Gastrocnemius medialis (tissue), 4 donors: ENCODE data around the gene AMH. TPM values are rescaled to one million over a fixed set of nuclear protein-coding genes. Genes with fewer than 3 reads are reported as not detected.

Experiments
- ATAC-seq, 2 donors: fragments of 150-250 bp; one replicate each; pipeline ENCODE4 v1.9.1; 2016
- DNase-seq, 2 donors: peaks; one replicate each; pipeline ENCODE4 v3.0.0-alpha.2; 2019
- H3K27ac ChIP-seq, 4 donors: fragments of 200-600 bp; sonication (generic); 1 replicate in 1 of 4; 2 replicates in 3 of 4; pipeline ENCODE4 v1.5.1; 2016 to 2018; ENCODE audit warnings: mild to moderate bottlenecking in 2 of 4, moderate library complexity in 1 of 4
- H3K27me3 ChIP-seq, 3 donors: fragments of 200-600 bp; sonication (generic) in 2 of 3; 1 replicate in 1 of 3; 2 replicates in 2 of 3; pipeline versions ENCODE4 v1.5.1 to v1.6.0; 2016 to 2019; ENCODE audit warnings: mild to moderate bottlenecking in 1 of 3, moderate library complexity in 1 of 3
- H3K36me3 ChIP-seq, 2 donors: fragments of 200-600 bp; sonication (generic) in 1 of 2; one replicate each; pipeline ENCODE4 v1.5.1; 2017 to 2018
- H3K4me1 ChIP-seq, 2 donors: fragments of 200-600 bp; sonication (generic) in 1 of 2; one replicate each; pipeline ENCODE4 v1.5.1; 2016 to 2017; ENCODE audit warnings: mild to moderate bottlenecking in 2 of 2
- H3K4me3 ChIP-seq, 4 donors: fragments of 200-600 bp; sonication (generic) in 3 of 4; 1 replicate in 1 of 4; 2 replicates in 3 of 4; pipeline ENCODE4 v1.5.1; 2016 to 2019; ENCODE audit warnings: mild to moderate bottlenecking in 2 of 4
- H3K9me3 ChIP-seq, 3 donors: fragments of 200-600 bp; sonication (generic) in 2 of 3; 1 replicate in 1 of 3; 2 replicates in 2 of 3; pipeline ENCODE4 v1.5.1; 2016 to 2019
- POLR2A ChIP-seq, 2 donors: fragments of 450-650 bp; IDR thresholded peaks; one replicate each; pipeline ENCODE4 v1.6.1; 2017; ENCODE audit warnings: antibody characterized with exemption in 2 of 2, mild to moderate bottlenecking in 2 of 2, moderate library complexity in 2 of 2
- in situ Hi-C, 4 donors: fragments of 200-750 bp; cut with MboI; loops; one replicate each; pipeline versions ENCODE4 v1.15.0 to v1.8.0; 2017; ENCODE audit warnings: low sequenced_read_pairs in 4 of 4
- intact Hi-C: fragments of 100-400 bp; cut with DNase I; formaldehyde crosslinking; loops from one replicate; pipeline ENCODE4 v1.15.1; 2023; ENCODE audit warnings: low total_unique reads
- total RNA-seq, 4 donors: library from RNA; depleted of rRNA; stranded (reverse); fragments of >200 nt; gene quantifications; one replicate each; pipeline versions ENCODE4 v1.1.0 to v1.2.3, GENCODE V29; 2016
- TF ChIP-seq, protein P1 (sequence below), 5 experiments: fragments of 450-650 bp in 3 of 5; fragments of 200-600 bp in 2 of 5; sonication (generic) in 2 of 5; IDR thresholded peaks in 4 of 5; conservative IDR thresholded peaks in 1 of 5; 1 replicate in 4 of 5; 2 replicates in 1 of 5; pipeline ENCODE4 v1.5.1; 2016 to 2019; ENCODE audit warnings: antibody characterized with exemption in 5 of 5, mild to moderate bottlenecking in 3 of 5, moderate library complexity in 3 of 5

Gene AMH
- total RNA-seq, 4 donors from 2014 or later, result 0.80 to 3.9 (median 1.2) TPM

DNA sequence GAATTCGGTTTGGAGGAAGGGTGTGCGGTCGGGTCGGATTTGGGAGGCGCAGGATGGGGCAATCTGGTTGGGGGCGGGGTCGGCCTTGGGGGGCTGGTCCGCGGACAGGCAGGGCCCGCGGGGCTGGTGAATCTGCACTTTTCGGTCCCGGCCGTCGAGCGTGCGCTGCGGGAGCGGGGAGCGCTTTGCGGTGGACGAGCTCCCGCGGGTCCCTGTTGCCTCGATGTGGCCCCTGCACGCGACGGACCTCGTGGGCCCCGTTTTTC, 21.0 kb downstream of the AMH start:
- no peaks in the 10 kb centered on the region for H3K27me3 ChIP-seq
- intact Hi-C loops (loop anchor here (2.0 to 5.0 kb wide), 3 partner anchors 57 to 122 kb away; partner anchors contain the start of genes LSM7 and SPPL2B), in situ Hi-C loops (no loop called here)
- peak overlapping the region; percentile 99 to 100 (median 100) for H3K27ac ChIP-seq
- no peaks in the 10 kb centered on the region for H3K9me3 ChIP-seq
- ATAC-seq (no peak), DNase-seq (no peak)
- H3K36me3 ChIP-seq, result peaks cover 0 to 19% of the 10 kb centered on the region in 2 donors
- TF ChIP-seq, protein P1, sequence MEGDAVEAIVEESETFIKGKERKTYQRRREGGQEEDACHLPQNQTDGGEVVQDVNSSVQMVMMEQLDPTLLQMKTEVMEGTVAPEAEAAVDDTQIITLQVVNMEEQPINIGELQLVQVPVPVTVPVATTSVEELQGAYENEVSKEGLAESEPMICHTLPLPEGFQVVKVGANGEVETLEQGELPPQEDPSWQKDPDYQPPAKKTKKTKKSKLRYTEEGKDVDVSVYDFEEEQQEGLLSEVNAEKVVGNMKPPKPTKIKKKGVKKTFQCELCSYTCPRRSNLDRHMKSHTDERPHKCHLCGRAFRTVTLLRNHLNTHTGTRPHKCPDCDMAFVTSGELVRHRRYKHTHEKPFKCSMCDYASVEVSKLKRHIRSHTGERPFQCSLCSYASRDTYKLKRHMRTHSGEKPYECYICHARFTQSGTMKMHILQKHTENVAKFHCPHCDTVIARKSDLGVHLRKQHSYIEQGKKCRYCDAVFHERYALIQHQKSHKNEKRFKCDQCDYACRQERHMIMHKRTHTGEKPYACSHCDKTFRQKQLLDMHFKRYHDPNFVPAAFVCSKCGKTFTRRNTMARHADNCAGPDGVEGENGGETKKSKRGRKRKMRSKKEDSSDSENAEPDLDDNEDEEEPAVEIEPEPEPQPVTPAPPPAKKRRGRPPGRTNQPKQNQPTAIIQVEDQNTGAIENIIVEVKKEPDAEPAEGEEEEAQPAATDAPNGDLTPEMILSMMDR (IDR thresholded peaks at IDR 0.05 in 4 of 5, conservative IDR thresholded peaks at IDR 0.05 in 1 of 5), result no peak
- TF ChIP-seq POLR2A (IDR thresholded peaks at IDR 0.05), result no peak
- H3K4me1 ChIP-seq, result peaks cover 38 to 45% of the 10 kb centered on the region in 2 donors
- peak overlapping the region; percentile 88 to 100 (median 98) for H3K4me3 ChIP-seq

DNA sequence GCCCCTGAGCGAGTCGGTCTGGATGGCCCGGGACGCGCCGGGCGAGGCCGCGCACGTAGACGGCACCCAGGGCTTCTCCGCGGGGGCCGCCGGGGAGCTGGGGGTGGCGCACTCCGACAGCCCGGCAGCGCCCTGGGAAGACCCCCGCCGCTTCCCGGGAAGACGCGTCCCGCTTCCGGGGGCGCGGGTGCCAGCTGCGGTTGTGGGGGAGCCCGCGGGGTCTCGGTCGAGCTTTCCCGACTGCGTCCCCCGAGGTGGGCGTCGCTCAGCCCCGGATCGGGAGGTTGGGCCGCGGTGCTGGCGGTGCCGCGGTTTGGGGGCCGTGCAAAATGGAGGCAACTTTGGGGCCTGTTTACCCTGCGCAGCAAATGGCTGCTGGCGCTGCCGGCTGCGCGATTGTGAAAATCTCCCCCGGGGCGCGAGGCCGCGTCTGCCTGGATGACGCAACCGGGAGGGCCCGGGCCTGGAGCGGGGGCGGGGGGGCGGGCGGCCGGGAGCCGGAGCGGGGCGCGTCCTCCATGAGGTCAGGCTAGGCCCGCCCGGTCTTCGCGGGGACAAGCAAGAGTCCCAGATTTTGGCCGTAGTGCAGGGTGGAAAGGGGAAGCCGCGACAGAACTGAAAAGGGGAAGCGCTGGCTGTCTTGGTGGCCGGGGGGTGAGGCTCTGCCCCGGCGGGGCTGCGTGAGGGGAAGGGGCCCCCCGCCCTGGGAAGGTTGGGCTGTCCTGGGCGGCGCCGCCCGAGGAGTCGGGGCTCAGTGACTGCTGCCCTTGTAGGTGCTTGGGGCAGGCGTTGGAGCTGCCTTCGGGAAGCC, 21.5 kb downstream of the AMH start:
- TF ChIP-seq POLR2A (IDR thresholded peaks at IDR 0.05), result peak; percentile 87 to 90
- TF ChIP-seq, protein P1 (IDR thresholded peaks at IDR 0.05 in 4 of 5, conservative IDR thresholded peaks at IDR 0.05 in 1 of 5), result no peak
- in situ Hi-C loops, result no loop called here
- H3K4me1 ChIP-seq, result peaks cover 43 to 50% of the 10 kb centered on the region in 2 donors

DNA sequence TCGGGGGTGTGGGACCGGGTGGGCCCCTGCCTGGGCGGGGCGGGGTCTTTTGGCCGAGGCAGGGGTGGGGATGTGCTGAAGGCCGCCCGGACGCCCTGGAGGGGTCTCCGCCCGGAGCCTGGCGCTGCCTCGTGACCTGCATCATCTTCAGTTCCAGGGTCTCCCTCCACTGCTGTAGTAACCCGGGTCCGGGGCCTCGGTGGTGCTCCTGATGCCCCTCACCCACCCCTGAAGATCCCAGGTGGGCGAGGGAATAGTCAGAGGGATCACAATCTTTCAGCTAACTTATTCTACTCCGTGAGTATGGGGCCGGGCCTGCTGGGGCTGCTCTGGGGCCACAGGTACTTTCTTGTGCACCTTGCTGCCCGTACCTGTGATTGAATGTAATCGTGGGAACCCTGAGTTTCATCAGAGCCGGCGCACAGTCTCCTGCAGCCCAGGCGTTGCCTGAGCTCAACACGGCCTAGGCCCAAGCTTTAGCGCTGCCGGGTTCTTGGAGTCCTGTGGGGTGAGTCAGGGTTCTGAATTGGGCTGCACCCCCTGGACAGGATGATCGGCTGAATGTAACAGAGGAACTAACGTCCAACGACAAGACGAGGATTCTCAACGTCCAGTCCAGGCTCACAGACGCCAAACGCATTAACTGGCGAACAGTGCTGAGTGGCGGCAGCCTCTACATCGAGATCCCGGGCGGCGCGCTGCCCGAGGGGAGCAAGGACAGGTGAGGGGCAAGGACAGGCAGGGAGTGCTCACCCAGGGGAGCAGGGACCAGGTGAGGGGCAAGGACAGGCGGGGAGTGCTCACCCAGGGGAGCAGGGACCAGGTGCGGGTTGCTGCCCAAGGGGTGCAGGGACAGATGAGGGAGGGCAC, 22.3 kb downstream of the AMH start:
- DNase-seq, result peak; percentile 58 to 89
- Histone ChIP-seq H3K4me3 (peak overlapping the region; percentile 88 to 100 (median 98)), H3K27ac (peak overlapping the region; percentile 99 to 100 (median 100)), H3K36me3 (peaks cover 0 to 19% of the 10 kb centered on the region in 2 donors), H3K4me1 (peaks cover 43 to 50% of the 10 kb centered on the region in 2 donors), H3K9me3 (no peaks in the 10 kb centered on the region), H3K27me3 (no peaks in the 10 kb centered on the region)
- in situ Hi-C loops, result no loop called here
- TF ChIP-seq, protein P1 (IDR thresholded peaks at IDR 0.05 in 4 of 5, conservative IDR thresholded peaks at IDR 0.05 in 1 of 5), result peak in 1 of 5 experiments; percentile 8
- TF ChIP-seq POLR2A (IDR thresholded peaks at IDR 0.05), result peak; percentile 26 to 62
- intact Hi-C loops, result loop anchor here (2.0 to 5.0 kb wide), 4 partner anchors 56 to 121 kb away; partner anchors contain the start of genes DOT1L, LSM7 and SPPL2B
- peak; percentile 33 to 49 for ATAC-seq

More for the DNA sequence above, 21.5 kb downstream of the AMH start:
- Histone ChIP-seq H3K27ac (peak overlapping the region; percentile 99 to 100 (median 100)), H3K27me3 (no peaks in the 10 kb centered on the region), H3K36me3 (peaks cover 0 to 19% of the 10 kb centered on the region in 2 donors), H3K4me3 (peak overlapping the region; percentile 88 to 100 (median 98)), H3K9me3 (no peaks in the 10 kb centered on the region)
- ATAC-seq (peak; percentile 53 to 56), DNase-seq (peak; percentile 80 to 90)
- intact Hi-C loops, result loop anchor here (2.0 to 5.0 kb wide), 3 partner anchors 57 to 122 kb away; partner anchors contain the start of genes LSM7 and SPPL2B

DNA sequence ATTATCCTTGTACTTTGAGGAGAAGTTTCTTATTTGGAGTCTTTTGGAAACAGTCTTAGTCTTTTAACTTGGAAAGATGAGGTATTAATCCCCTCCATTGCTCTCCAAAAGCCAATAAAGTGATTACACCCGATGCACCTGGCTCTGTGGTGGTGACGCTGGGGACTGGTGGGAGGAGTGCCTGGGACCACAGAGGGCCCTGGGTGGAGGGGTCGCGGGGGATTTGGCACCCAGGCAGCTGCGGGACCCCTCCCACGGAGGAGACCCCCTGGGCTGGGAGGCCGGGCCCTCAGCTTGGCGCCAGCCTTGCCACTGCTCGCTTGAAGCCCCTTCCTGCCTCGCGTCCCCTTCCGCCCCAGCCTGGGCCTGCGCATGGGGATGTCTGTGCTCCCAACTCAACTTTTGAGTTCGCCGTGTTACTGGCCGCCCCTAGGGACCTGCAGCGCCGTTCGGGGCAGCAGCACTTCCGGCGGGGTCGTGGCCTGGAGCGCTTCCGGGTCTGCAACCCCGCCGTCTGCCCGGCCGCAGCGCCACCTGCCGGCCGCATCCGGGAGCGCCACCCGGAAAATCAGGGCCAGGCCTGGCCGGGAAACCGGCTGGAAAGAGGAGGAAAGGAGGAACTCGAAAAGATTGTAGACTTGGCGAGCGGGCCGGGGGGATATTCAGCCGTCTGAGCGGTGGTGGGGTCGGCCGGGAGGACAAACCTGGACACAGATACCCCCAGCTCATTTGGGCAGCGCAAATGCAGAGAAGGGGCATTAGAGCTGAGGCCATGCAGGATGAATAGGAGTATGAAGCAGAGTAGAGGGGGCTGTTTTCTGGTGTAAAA, 24.4 kb downstream of the AMH start:
- DNase-seq (peak in 1 of 2 donors; percentile 66), ATAC-seq (no peak)
- H3K9me3 ChIP-seq, result no peaks in the 10 kb centered on the region
- in situ Hi-C loops (no loop called here), intact Hi-C loops (loop anchor here (1.0 to 5.0 kb wide), 4 partner anchors 37 to 119 kb away; partner anchors contain the start of genes DOT1L, LSM7, PLEKHJ1 and SF3A2)
- H3K27ac ChIP-seq, result peak overlapping the region; percentile 99 to 100 (median 100)
- TF ChIP-seq POLR2A (IDR thresholded peaks at IDR 0.05), result peak in 1 of 2 donors; percentile 22
- TF ChIP-seq, protein P1 (IDR thresholded peaks at IDR 0.05 in 4 of 5, conservative IDR thresholded peaks at IDR 0.05 in 1 of 5), result peak; percentile 95 to 99 (median 99)
- H3K36me3 ChIP-seq, result peaks cover 0 to 19% of the 10 kb centered on the region in 2 donors
- no peaks in the 10 kb centered on the region for H3K27me3 ChIP-seq
- H3K4me3 ChIP-seq, result peak overlapping the region; percentile 35 to 100 (median 70)
- H3K4me1 ChIP-seq, result peaks cover 36 to 45% of the 10 kb centered on the region in 2 donors
